K562 (cell line): Measurements from ENCODE around the gene USP20. TPM values are rescaled to one million over a fixed set of nuclear protein-coding genes. Genes with fewer than 3 reads are reported as not detected.

Source experiments
- ELF1 ChIP-seq: fragments of 200-800 bp; sonication (Bioruptor generic); IDR thresholded peaks from 2 replicates; pipeline ENCODE4 v1.6.1; 2016; ENCODE audit warnings: missing genetic modification characterization, missing compliant biosample characterization
- HDAC1 ChIP-seq, 2 experiments: fragments of 450-650 bp; IDR thresholded peaks; 2 replicates each; pipeline ENCODE4 v1.6.1; 2016 to 2017; ENCODE audit warnings: inconsistent platforms in 1 of 2, mild to moderate bottlenecking in 1 of 2, moderate library complexity in 1 of 2
- MED1 ChIP-seq: sonication (generic); formaldehyde crosslinking; IDR thresholded peaks from 2 replicates; pipeline ENCODE4 v1.8.1; 2023; ENCODE audit warnings: missing genetic modification reagents, borderline replicate concordance
- PRDM10 ChIP-seq: fragments of 450-650 bp; IDR thresholded peaks from 2 replicates; pipeline ENCODE4 v1.6.1; 2018; ENCODE audit not compliant: partially characterized antibody
- ZBTB40 ChIP-seq, 2 experiments: fragments of 450-650 bp in 1 of 2; sonication (generic) in 1 of 2; formaldehyde crosslinking in 1 of 2; IDR thresholded peaks; 2 replicates each; pipeline versions ENCODE4 v1.7.1 to v1.9.0; 2016 to 2022; ENCODE audit warnings: inconsistent platforms in 1 of 2, mild to moderate bottlenecking in 1 of 2, missing genetic modification reagents in 1 of 2
- ZNF407 ChIP-seq: fragments of 450-650 bp; IDR thresholded peaks from 2 replicates; pipeline ENCODE4 v1.6.1; 2016; ENCODE audit warnings: low read depth
- polyA plus RNA-seq, 8 experiments: library from polyadenylated mRNA; depleted of rRNA in 4 of 8; stranded (reverse) in 5 of 8; unstranded in 3 of 8; fragments of >200 nt; fragmentation: Nextera tagmentation in 2 of 8; fragmentation: Illumina TruSeq in 1 of 8; extraction: Ambion mirVana in 2 of 8; extraction: Trizol in 1 of 8; gene quantifications; 2 replicates each; pipeline versions ENCODE4 v1.2.1 to v1.2.3, GENCODE V29; 2011 to 2014; ENCODE audit warnings: inconsistent platforms in 1 of 8, missing spikeins in 1 of 8
- total RNA-seq, 7 experiments: library from RNA; depleted of rRNA in 6 of 7; stranded (reverse); fragments of >200 nt in 6 of 7; fragmentation: Illumina TruSeq in 2 of 7; extraction: Trizol in 2 of 7; gene quantifications; 2 replicates each; pipeline versions ENCODE4 v1.2.1 to v1.2.3, GENCODE V29; 2011 to 2021; ENCODE audit warnings: low replicate concordance in 1 of 7

The USP20 gene
- total and polyA plus RNA-seq, 9 of the 15 experiments (the other 6 are each of a cell fraction or from before 2014, with no cell fraction given): 1.9 to 136 (median 49.1) TPM

- TF ChIP-seq ZNF407 (no peak), MED1 (CRISPR knock-in tag) (no peak), ZBTB40 (IDR thresholded peaks at IDR 0.05) (no peak), ZBTB40 (CRISPR knock-in tag; IDR thresholded peaks at IDR 0.05) (no peak), PRDM10 (no peak), HDAC1 (IDR thresholded peaks at IDR 0.05) (0 out of 4 replicates have a peak, but pooled peaks of 1 of the 2 experiments have one; percentile 43), ELF1 (tag) (no peak)
Observed at GRCh38 chr9:129899620-129900019, 64.4 kb downstream of the USP20 start (continued).
